DMS 273 (cell line): ENCODE data around the gene KIF26B.

Source experiments
- DNase-seq: peaks from one replicate; lab custom pipeline; 2025; ENCODE audit not compliant: unreplicated experiment; lab: John Stamatoyannopoulos, UW

KIF26B gene

GRCh38 chr1:245754463-245754961 lies 599.7 kb downstream of the KIF26B start:
- DNase-seq: no peak
